ENCODE data around the gene GJB5. TPM values are rescaled to one million over a fixed set of nuclear protein-coding genes. Genes with fewer than 3 reads are reported as not detected.
"Not testable (repeated sequence)": the region's sequence is repeated elsewhere in the genome, so short reads cannot be mapped to it uniquely, and the experiment has no call there.

The GJB5 gene
- total RNA-seq, 1 experiment from 2014 or later, result not detected

- Histone ChIP-seq H3K27ac (ENCODE audit: low read length) (no peak overlapping the region), H3K4me3 (ENCODE audit: low read depth in 2 of 2, low read length in 2 of 2) (no peak overlapping the region), H3K36me3 (ENCODE audit: control insufficient read depth, insufficient read depth, low read length) (no peaks in the 10 kb centered on the region), H3K27me3 (ENCODE audit: control insufficient read depth, insufficient read depth, low read length) (peaks cover 6% of the 10 kb centered on the region; the same call in 1 of the 2 replicates), H3K9me3 (ENCODE audit: control insufficient read depth, insufficient read depth, low read depth, low read length) (no peaks in the 10 kb centered on the region), H3K4me1 (ENCODE audit: control insufficient read depth, insufficient read depth, low read length) (no peaks in the 10 kb centered on the region)
- intact Hi-C loops (cut with micrococcal nuclease; ENCODE audit: unreplicated experiment), result no loop called here
- TF ChIP-seq POLR2AphosphoS5 (IDR thresholded peaks at IDR 0.05; ENCODE audit: low read depth, low read length), result no peak
- no peak for TF ChIP-seq REST (IDR thresholded peaks at IDR 0.05; ENCODE audit: insufficient read depth in 1 of 2, low read depth in 2 of 2, low read length in 1 of 2)
- no peak for TF ChIP-seq SIN3A (IDR thresholded peaks at IDR 0.05; ENCODE audit: borderline replicate concordance, insufficient read depth, low read depth, low read length)
- TF ChIP-seq TCF7L2 (IDR thresholded peaks at IDR 0.05; ENCODE audit: low read depth, low read length), result no peak
- TF ChIP-seq CTCF (IDR thresholded peaks at IDR 0.05), result no peak
- in situ Hi-C loops (cut with HindIII; ENCODE audit: low pct_unique_long_range_greater_than_20kb, low sequenced_read_pairs), result no loop called here
- CTCF ChIA-PET, result no interaction called here
- POLR2A ChIA-PET, result interaction anchor here (0.7 kb wide), 1 partner anchor 13 kb away, joined by 4 read pairs; no protein-coding TSS in a partner anchor
- BruUV-seq (replicated peaks), result no TSS peak
- ATAC-seq (no peak), DNase-seq (ENCODE audit: low read depth, low spot score) (no peak)
Observed at GRCh38 chr1:34730485-34730884, 24.4 kb upstream of the GJB5 start.

- H3K4me1 ChIP-seq (ENCODE audit: control insufficient read depth, insufficient read depth, low read length); intact Hi-C loops (cut with micrococcal nuclease; ENCODE audit: unreplicated experiment); BruUV-seq (replicated peaks); DNase-seq (ENCODE audit: low read depth, low spot score); H3K27ac ChIP-seq (ENCODE audit: low read length); H3K9me3 ChIP-seq (ENCODE audit: control insufficient read depth, insufficient read depth, low read depth, low read length); POLR2A ChIA-PET; CTCF ChIA-PET; in situ Hi-C loops (cut with HindIII; ENCODE audit: low pct_unique_long_range_greater_than_20kb, low sequenced_read_pairs); ATAC-seq; H3K27me3 ChIP-seq (ENCODE audit: control insufficient read depth, insufficient read depth, low read length); H3K4me3 ChIP-seq (ENCODE audit: low read depth in 2 of 2, low read length in 2 of 2); H3K36me3 ChIP-seq (ENCODE audit: control insufficient read depth, insufficient read depth, low read length): not testable (repeated sequence)
Observed at GRCh38 chr1:34732831-34733230, 22.0 kb upstream of the GJB5 start.

- no peaks in the 10 kb centered on the region; the same call in 1 of the 2 replicates for H3K27me3 ChIP-seq (ENCODE audit: control insufficient read depth, insufficient read depth, low read length)
- intact Hi-C loops (cut with micrococcal nuclease; ENCODE audit: unreplicated experiment) (no loop called here), in situ Hi-C loops (cut with HindIII; ENCODE audit: low pct_unique_long_range_greater_than_20kb, low sequenced_read_pairs) (no loop called here)
- H3K9me3 ChIP-seq (ENCODE audit: control insufficient read depth, insufficient read depth, low read depth, low read length), result no peaks in the 10 kb centered on the region
- DNase-seq (ENCODE audit: low read depth, low spot score) (no peak), ATAC-seq (no peak)
- CTCF ChIA-PET, result no interaction called here
- BruUV-seq (replicated peaks), result no TSS peak
- H3K27ac ChIP-seq (ENCODE audit: low read length), result no peak overlapping the region
- H3K4me1 ChIP-seq (ENCODE audit: control insufficient read depth, insufficient read depth, low read length), result no peaks in the 10 kb centered on the region
- POLR2A ChIA-PET, result no interaction called here
- no peak overlapping the region for H3K4me3 ChIP-seq (ENCODE audit: low read depth in 2 of 2, low read length in 2 of 2)
- no peak for TF ChIP-seq TCF7L2 (IDR thresholded peaks at IDR 0.05; ENCODE audit: low read depth, low read length)
- TF ChIP-seq POLR2AphosphoS5 (IDR thresholded peaks at IDR 0.05; ENCODE audit: low read depth, low read length), result no peak
- H3K36me3 ChIP-seq (ENCODE audit: control insufficient read depth, insufficient read depth, low read length), result no peaks in the 10 kb centered on the region
Observed at GRCh38 chr1:34736692-34737091, 18.2 kb upstream of the GJB5 start.

- DNase-seq (ENCODE audit: low read depth, low spot score); H3K4me1 ChIP-seq (ENCODE audit: control insufficient read depth, insufficient read depth, low read length); H3K27ac ChIP-seq (ENCODE audit: low read length); CTCF ChIA-PET; ATAC-seq; intact Hi-C loops (cut with micrococcal nuclease; ENCODE audit: unreplicated experiment); H3K4me3 ChIP-seq (ENCODE audit: low read depth in 2 of 2, low read length in 2 of 2); POLR2A ChIA-PET; H3K36me3 ChIP-seq (ENCODE audit: control insufficient read depth, insufficient read depth, low read length); BruUV-seq (replicated peaks); H3K27me3 ChIP-seq (ENCODE audit: control insufficient read depth, insufficient read depth, low read length); H3K9me3 ChIP-seq (ENCODE audit: control insufficient read depth, insufficient read depth, low read depth, low read length); in situ Hi-C loops (cut with HindIII; ENCODE audit: low pct_unique_long_range_greater_than_20kb, low sequenced_read_pairs): not testable (repeated sequence)
Observed at GRCh38 chr1:34737236-34737635, 17.6 kb upstream of the GJB5 start.
